ENCODE data around the gene UGT1A5. TPM values are rescaled to one million over a fixed set of nuclear protein-coding genes. Genes with fewer than 3 reads are reported as not detected.

Gene UGT1A5
- polyA plus RNA-seq, 1 donor from 2014 or later, result not detected

- Histone ChIP-seq H3K79me2 (replicated peaks; ENCODE audit: insufficient read depth, low read length) (no peaks in the 10 kb centered on the region), H3K9me3 (ENCODE audit: low read length) (no peaks in the 10 kb centered on the region), H4K20me1 (ENCODE audit: insufficient read depth) (no peaks in the 10 kb centered on the region), H3K9me2 (ENCODE audit: insufficient read depth, low read length) (no peaks in the 10 kb centered on the region), H3K9ac (ENCODE audit: low read length) (no peak overlapping the region), H3K4me2 (ENCODE audit: low read length) (no peak overlapping the region), H3F3A (ENCODE audit: insufficient read depth, low read length, poor library complexity, severe bottlenecking) (no peaks in the 10 kb centered on the region), H3K27me3 (ENCODE audit: insufficient read depth, low read depth, low read length) (no peaks in the 10 kb centered on the region), H3K4me3 (ENCODE audit: low read length) (no peak overlapping the region), H3K27ac (ENCODE audit: low read length) (no peak overlapping the region), H3K36me3 (ENCODE audit: insufficient read depth, low read length) (no peaks in the 10 kb centered on the region), H2AFZ (ENCODE audit: low read depth, low read length) (no peak overlapping the region)
- TF ChIP-seq SMC3 (conservative IDR thresholded peaks at IDR 0.05; ENCODE audit: poor library complexity), result no peak
- no peak for TF ChIP-seq RAD21 (conservative IDR thresholded peaks at IDR 0.05)
- no peak for TF ChIP-seq MXI1 (conservative IDR thresholded peaks at IDR 0.05; ENCODE audit: poor library complexity, severe bottlenecking)
- no peak for TF ChIP-seq EZH2 (IDR thresholded peaks at IDR 0.05; ENCODE audit: borderline replicate concordance, insufficient read depth, low read length, poor library complexity, severe bottlenecking)
- TF ChIP-seq TAF1 (IDR thresholded peaks at IDR 0.05; ENCODE audit: low read depth), result no peak
- TF ChIP-seq, protein P1, sequence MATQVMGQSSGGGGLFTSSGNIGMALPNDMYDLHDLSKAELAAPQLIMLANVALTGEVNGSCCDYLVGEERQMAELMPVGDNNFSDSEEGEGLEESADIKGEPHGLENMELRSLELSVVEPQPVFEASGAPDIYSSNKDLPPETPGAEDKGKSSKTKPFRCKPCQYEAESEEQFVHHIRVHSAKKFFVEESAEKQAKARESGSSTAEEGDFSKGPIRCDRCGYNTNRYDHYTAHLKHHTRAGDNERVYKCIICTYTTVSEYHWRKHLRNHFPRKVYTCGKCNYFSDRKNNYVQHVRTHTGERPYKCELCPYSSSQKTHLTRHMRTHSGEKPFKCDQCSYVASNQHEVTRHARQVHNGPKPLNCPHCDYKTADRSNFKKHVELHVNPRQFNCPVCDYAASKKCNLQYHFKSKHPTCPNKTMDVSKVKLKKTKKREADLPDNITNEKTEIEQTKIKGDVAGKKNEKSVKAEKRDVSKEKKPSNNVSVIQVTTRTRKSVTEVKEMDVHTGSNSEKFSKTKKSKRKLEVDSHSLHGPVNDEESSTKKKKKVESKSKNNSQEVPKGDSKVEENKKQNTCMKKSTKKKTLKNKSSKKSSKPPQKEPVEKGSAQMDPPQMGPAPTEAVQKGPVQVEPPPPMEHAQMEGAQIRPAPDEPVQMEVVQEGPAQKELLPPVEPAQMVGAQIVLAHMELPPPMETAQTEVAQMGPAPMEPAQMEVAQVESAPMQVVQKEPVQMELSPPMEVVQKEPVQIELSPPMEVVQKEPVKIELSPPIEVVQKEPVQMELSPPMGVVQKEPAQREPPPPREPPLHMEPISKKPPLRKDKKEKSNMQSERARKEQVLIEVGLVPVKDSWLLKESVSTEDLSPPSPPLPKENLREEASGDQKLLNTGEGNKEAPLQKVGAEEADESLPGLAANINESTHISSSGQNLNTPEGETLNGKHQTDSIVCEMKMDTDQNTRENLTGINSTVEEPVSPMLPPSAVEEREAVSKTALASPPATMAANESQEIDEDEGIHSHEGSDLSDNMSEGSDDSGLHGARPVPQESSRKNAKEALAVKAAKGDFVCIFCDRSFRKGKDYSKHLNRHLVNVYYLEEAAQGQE (IDR thresholded peaks at IDR 0.05; ENCODE audit: borderline replicate concordance), result no peak
Measured at GRCh38 chr2:233713262-233713615, 532 bp downstream of the UGT1A5 start.

DNA sequence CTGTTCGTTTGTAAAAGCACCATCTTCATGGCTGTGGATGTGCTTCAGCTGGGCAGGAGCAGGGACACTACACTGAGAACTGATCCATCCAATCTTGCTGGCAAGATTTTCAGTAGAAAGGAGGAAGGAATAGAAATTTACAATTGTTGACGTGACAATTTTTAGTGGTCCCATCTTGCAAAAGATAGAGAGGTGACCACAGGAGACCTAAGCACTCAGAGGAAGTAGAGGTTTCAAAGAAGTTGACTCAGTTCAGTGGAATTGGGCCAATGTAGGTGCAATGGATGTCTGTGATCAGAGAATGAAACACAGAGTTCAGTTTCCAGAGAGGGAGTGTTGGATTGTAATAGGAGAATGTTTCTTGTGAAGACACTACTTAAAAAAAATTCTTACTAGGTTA, 1.4 kb downstream of the UGT1A5 start:
- Histone ChIP-seq H3K27ac (ENCODE audit: low read length) (no peak overlapping the region), H4K20me1 (ENCODE audit: insufficient read depth) (no peaks in the 10 kb centered on the region), H3K36me3 (ENCODE audit: insufficient read depth, low read length) (no peaks in the 10 kb centered on the region), H3K9me3 (ENCODE audit: low read length) (no peaks in the 10 kb centered on the region), H3K9me2 (ENCODE audit: insufficient read depth, low read length) (no peaks in the 10 kb centered on the region), H3K4me2 (ENCODE audit: low read length) (no peak overlapping the region), H3K4me3 (ENCODE audit: low read length) (no peak overlapping the region), H3K79me2 (replicated peaks; ENCODE audit: insufficient read depth, low read length) (no peaks in the 10 kb centered on the region), H3F3A (ENCODE audit: insufficient read depth, low read length, poor library complexity, severe bottlenecking) (no peaks in the 10 kb centered on the region), H3K9ac (ENCODE audit: low read length) (no peak overlapping the region), H3K27me3 (ENCODE audit: insufficient read depth, low read depth, low read length) (no peaks in the 10 kb centered on the region), H2AFZ (ENCODE audit: low read depth, low read length) (no peak overlapping the region)
- no peak for TF ChIP-seq POLR2AphosphoS5 (IDR thresholded peaks at IDR 0.05)
- TF ChIP-seq, protein P2, sequence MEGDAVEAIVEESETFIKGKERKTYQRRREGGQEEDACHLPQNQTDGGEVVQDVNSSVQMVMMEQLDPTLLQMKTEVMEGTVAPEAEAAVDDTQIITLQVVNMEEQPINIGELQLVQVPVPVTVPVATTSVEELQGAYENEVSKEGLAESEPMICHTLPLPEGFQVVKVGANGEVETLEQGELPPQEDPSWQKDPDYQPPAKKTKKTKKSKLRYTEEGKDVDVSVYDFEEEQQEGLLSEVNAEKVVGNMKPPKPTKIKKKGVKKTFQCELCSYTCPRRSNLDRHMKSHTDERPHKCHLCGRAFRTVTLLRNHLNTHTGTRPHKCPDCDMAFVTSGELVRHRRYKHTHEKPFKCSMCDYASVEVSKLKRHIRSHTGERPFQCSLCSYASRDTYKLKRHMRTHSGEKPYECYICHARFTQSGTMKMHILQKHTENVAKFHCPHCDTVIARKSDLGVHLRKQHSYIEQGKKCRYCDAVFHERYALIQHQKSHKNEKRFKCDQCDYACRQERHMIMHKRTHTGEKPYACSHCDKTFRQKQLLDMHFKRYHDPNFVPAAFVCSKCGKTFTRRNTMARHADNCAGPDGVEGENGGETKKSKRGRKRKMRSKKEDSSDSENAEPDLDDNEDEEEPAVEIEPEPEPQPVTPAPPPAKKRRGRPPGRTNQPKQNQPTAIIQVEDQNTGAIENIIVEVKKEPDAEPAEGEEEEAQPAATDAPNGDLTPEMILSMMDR (IDR thresholded peaks at IDR 0.05; ENCODE audit: poor library complexity, severe bottlenecking), result no peak
- no peak for TF ChIP-seq MXI1 (conservative IDR thresholded peaks at IDR 0.05; ENCODE audit: poor library complexity, severe bottlenecking)
- TF ChIP-seq RAD21 (conservative IDR thresholded peaks at IDR 0.05), result no peak
- TF ChIP-seq SMC3 (conservative IDR thresholded peaks at IDR 0.05; ENCODE audit: poor library complexity), result no peak
- TF ChIP-seq EP300 (conservative IDR thresholded peaks at IDR 0.05; ENCODE audit: poor library complexity, severe bottlenecking), result no peak
- no peak for TF ChIP-seq EZH2 (IDR thresholded peaks at IDR 0.05; ENCODE audit: borderline replicate concordance, insufficient read depth, low read length, poor library complexity, severe bottlenecking)
- TF ChIP-seq, protein P1 (IDR thresholded peaks at IDR 0.05; ENCODE audit: borderline replicate concordance), result no peak
- TF ChIP-seq TAF1 (IDR thresholded peaks at IDR 0.05; ENCODE audit: low read depth), result no peak

Data from neural cell (in vitro differentiated cells).